SIG-M5 treated with dmso at 0.1 percent for 504 hours (cell line): ENCODE measurements around the gene SRCIN1.
"Not testable (repeated sequence)": the region's sequence is repeated elsewhere in the genome, so short reads cannot be mapped to it uniquely, and the experiment has no call there.

Experiments
- DNase-seq: peaks from one replicate; lab custom pipeline; 2025; ENCODE audit not compliant: unreplicated experiment; lab: John Stamatoyannopoulos, UW

Gene SRCIN1

GRCh38 chr17:38549285-38549684 lies 56.5 kb downstream of the SRCIN1 start:
- no peak for DNase-seq

- DNase-seq, result no peak
Observed at GRCh38 chr17:38547444-38547843, 58.3 kb downstream of the SRCIN1 start.

- no peak for DNase-seq
Observed at GRCh38 chr17:38546396-38546795, 59.4 kb downstream of the SRCIN1 start.

GRCh38 chr17:38545531-38546225 lies 60.1 kb downstream of the SRCIN1 start:
- no peak for DNase-seq

GRCh38 chr17:38544839-38545209 lies 60.9 kb downstream of the SRCIN1 start:
- no peak for DNase-seq

- no peak for DNase-seq
Observed at GRCh38 chr17:38544175-38544838, 61.4 kb downstream of the SRCIN1 start.

GRCh38 chr17:38543403-38544174 lies 62.2 kb downstream of the SRCIN1 start:
- no peak for DNase-seq

GRCh38 chr17:38542286-38542685 lies 63.5 kb downstream of the SRCIN1 start:
- no peak for DNase-seq

- no peak for DNase-seq
Observed at GRCh38 chr17:38541281-38541680, 64.5 kb downstream of the SRCIN1 start.

- no peak for DNase-seq
Observed at GRCh38 chr17:38540514-38541045, 65.2 kb downstream of the SRCIN1 start.

GRCh38 chr17:38539386-38539785 lies 66.4 kb downstream of the SRCIN1 start:
- DNase-seq, result no peak

GRCh38 chr17:38538906-38539305 lies 66.8 kb downstream of the SRCIN1 start:
- no peak for DNase-seq

- DNase-seq, result no peak
Observed at GRCh38 chr17:38536661-38537060, 69.1 kb downstream of the SRCIN1 start.

- no peak for DNase-seq
Observed at GRCh38 chr17:38535886-38536285, 69.9 kb downstream of the SRCIN1 start.

GRCh38 chr17:38534498-38534885 lies 71.3 kb downstream of the SRCIN1 start:
- DNase-seq, result no peak

GRCh38 chr17:38533866-38534497 lies 71.8 kb downstream of the SRCIN1 start:
- DNase-seq, result no peak

GRCh38 chr17:38533241-38533640 lies 72.5 kb downstream of the SRCIN1 start:
- DNase-seq, result no peak

GRCh38 chr17:38532451-38532850 lies 73.3 kb downstream of the SRCIN1 start:
- no peak for DNase-seq

- not testable (repeated sequence) for DNase-seq
Observed at GRCh38 chr17:38531761-38532160, 74.0 kb downstream of the SRCIN1 start.

- not testable (repeated sequence) for DNase-seq
Observed at GRCh38 chr17:38530856-38531255, 74.9 kb downstream of the SRCIN1 start.

- not testable (repeated sequence) for DNase-seq
Observed at GRCh38 chr17:38528141-38528540, 77.6 kb downstream of the SRCIN1 start.
